ENCODE data around the gene C1GALT1.

C1GALT1 gene

DNA sequence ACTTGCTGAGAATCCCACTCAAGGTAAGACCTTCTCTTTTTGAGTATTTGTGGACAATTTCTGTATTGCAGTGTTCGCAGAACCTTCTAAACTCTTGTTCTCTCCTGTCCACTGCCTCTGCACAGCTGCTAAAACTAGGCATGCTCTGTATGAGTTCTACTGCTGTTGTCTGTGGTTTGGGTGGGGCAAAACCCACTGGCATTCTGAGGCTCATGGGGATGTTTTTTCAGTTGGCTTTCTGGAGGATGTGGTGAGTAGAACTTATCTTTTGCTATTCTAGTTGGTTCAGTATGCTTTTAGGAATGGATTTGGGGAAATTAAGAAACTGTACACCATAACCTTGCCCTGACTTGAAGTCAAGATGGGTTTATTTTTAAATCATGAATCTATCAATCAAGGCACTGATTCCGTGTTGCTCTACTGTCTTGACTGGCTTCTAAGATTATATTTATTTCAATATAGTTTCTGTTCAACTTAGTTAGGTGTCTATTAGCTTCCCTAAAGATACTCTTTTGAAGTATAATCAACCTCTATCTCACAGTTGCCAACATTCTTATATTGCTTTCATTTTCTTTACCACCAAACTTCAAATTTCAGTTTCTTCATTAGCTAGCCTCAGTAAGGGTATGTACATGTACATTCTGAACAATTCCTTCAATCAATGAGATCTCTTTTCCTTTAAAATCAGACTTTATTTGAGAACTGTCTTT is 25.0 kb upstream of the C1GALT1 start:
- Histone ChIP-seq H3K27me3 (ENCODE audit: insufficient read depth, low read length) (no peaks in the 10 kb centered on the region), H3K79me2 (ENCODE audit: insufficient read depth, low read length) (no peaks in the 10 kb centered on the region; the same call in 1 of the 2 replicates), H3K4me3 (ENCODE audit: low read depth, low read length, poor library complexity, severe bottlenecking) (peak overlapping the region; percentile 60), H3K9me2 (ENCODE audit: low read depth, low read length) (no peaks in the 10 kb centered on the region), H3K27ac (ENCODE audit: low read depth, low read length, poor library complexity, severe bottlenecking) (peak overlapping the region; percentile 68), H3F3A (ENCODE audit: insufficient read depth, low read length) (no peaks in the 10 kb centered on the region), H3K4me1 (ENCODE audit: insufficient read depth, low read length, severe bottlenecking) (peaks cover 44% of the 10 kb centered on the region), H3K36me3 (ENCODE audit: insufficient read depth, low read length) (no peaks in the 10 kb centered on the region), H3K4me2 (ENCODE audit: low read length) (peak overlapping the region; percentile 57), H3K9ac (ENCODE audit: low read length) (peak overlapping the region; percentile 59; the same call in 1 of the 2 replicates), H3K9me3 (ENCODE audit: low read length) (no peaks in the 10 kb centered on the region), H2AFZ (ENCODE audit: low read length) (no peak overlapping the region), H4K20me1 (ENCODE audit: insufficient read depth, low read length) (no peaks in the 10 kb centered on the region)
- TF ChIP-seq CTCF (IDR thresholded peaks at IDR 0.05; ENCODE audit: low read length) (no peak), EZH2 (IDR thresholded peaks at IDR 0.05; ENCODE audit: borderline replicate concordance, low read length) (no peak)

DNA sequence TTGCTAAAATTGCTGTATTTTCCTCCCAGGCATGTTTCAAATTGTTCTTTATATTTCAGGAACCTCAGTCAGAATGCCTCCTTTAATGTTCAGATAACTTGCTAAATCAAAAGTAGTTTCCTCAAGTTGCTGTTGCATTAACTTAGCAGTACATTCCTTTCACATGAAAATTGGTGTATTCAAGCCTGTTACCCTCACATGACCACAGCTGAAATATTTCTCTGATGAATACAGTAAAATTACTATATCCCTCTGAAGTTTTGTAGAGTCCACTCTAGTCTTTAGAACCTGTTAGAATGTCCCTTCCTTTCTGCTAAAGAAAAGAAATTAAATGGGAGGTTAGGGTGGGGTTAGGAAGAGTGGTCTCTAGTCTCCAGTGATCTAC is 24.5 kb upstream of the C1GALT1 start:
- Histone ChIP-seq H3K4me2 (ENCODE audit: low read length) (peak overlapping the region; percentile 57), H4K20me1 (ENCODE audit: insufficient read depth, low read length) (no peaks in the 10 kb centered on the region), H3K9ac (ENCODE audit: low read length) (peak overlapping the region; percentile 59; the same call in 1 of the 2 replicates), H3K9me2 (ENCODE audit: low read depth, low read length) (no peaks in the 10 kb centered on the region), H3K4me3 (ENCODE audit: low read depth, low read length, poor library complexity, severe bottlenecking) (peak overlapping the region; percentile 60), H3K4me1 (ENCODE audit: insufficient read depth, low read length, severe bottlenecking) (peaks cover 44% of the 10 kb centered on the region), H3K9me3 (ENCODE audit: low read length) (no peaks in the 10 kb centered on the region), H3K36me3 (ENCODE audit: insufficient read depth, low read length) (no peaks in the 10 kb centered on the region), H3F3A (ENCODE audit: insufficient read depth, low read length) (no peaks in the 10 kb centered on the region), H2AFZ (ENCODE audit: low read length) (0 out of 2 replicates have a peak overlapping the region, but pooled peaks have one; percentile 12), H3K27me3 (ENCODE audit: insufficient read depth, low read length) (no peaks in the 10 kb centered on the region), H3K79me2 (ENCODE audit: insufficient read depth, low read length) (no peaks in the 10 kb centered on the region; the same call in 1 of the 2 replicates), H3K27ac (ENCODE audit: low read depth, low read length, poor library complexity, severe bottlenecking) (peak overlapping the region; percentile 68)
- TF ChIP-seq EZH2 (IDR thresholded peaks at IDR 0.05; ENCODE audit: borderline replicate concordance, low read length): no peak
- no peak for TF ChIP-seq CTCF (IDR thresholded peaks at IDR 0.05; ENCODE audit: low read length)

DNA sequence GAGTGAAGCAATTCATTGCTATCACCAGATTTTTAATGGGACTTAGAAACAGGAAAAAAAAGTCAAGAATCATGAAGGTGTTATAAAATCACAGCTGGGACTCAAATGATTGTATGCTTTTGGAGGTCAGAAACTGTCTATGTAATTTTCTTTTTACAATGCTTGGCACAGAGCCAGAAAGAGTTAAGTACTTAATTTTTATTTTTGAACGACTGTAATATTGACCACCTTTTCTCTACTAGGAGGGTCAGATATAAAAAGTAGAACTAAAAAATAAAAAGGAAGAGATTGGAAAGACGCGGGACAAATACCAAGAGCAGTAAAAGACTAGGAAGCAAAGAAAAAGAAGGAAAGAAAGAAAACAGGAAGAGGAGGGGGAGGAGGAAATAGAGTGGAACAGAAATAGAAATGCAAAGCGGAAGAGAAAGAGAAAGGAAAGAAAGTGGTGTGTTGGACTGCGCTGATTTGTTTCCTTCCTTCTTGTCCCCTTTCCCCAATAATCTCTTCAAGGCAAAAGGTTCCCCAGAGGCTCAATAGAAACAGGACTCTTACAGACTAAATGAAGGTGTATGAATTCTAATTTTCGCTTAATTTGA is 23.2 kb upstream of the C1GALT1 start:
- TF ChIP-seq EZH2 (IDR thresholded peaks at IDR 0.05; ENCODE audit: borderline replicate concordance, low read length): no peak
- TF ChIP-seq CTCF (IDR thresholded peaks at IDR 0.05; ENCODE audit: low read length): no peak
- H3K4me3 ChIP-seq (ENCODE audit: low read depth, low read length, poor library complexity, severe bottlenecking): peak overlapping the region; percentile 56
- no peak overlapping the region for H2AFZ ChIP-seq (ENCODE audit: low read length)

More for the DNA sequence above, 23.2 kb upstream of the C1GALT1 start:
- no peaks in the 10 kb centered on the region for H3F3A ChIP-seq (ENCODE audit: insufficient read depth, low read length)
- no peaks in the 10 kb centered on the region for H3K27me3 ChIP-seq (ENCODE audit: insufficient read depth, low read length)
- peak overlapping the region; percentile 68 for H3K27ac ChIP-seq (ENCODE audit: low read depth, low read length, poor library complexity, severe bottlenecking)
- H4K20me1 ChIP-seq (ENCODE audit: insufficient read depth, low read length): no peaks in the 10 kb centered on the region
- H3K9ac ChIP-seq (ENCODE audit: low read length): peak overlapping the region; percentile 46; the same call in 1 of the 2 replicates
- H3K4me1 ChIP-seq (ENCODE audit: insufficient read depth, low read length, severe bottlenecking): peaks cover 44% of the 10 kb centered on the region
- peak overlapping the region; percentile 48 for H3K4me2 ChIP-seq (ENCODE audit: low read length)
- no peaks in the 10 kb centered on the region for H3K36me3 ChIP-seq (ENCODE audit: insufficient read depth, low read length)
- no peaks in the 10 kb centered on the region for H3K9me2 ChIP-seq (ENCODE audit: low read depth, low read length)
- H3K9me3 ChIP-seq (ENCODE audit: low read length): no peaks in the 10 kb centered on the region
- H3K79me2 ChIP-seq (ENCODE audit: insufficient read depth, low read length): no peaks in the 10 kb centered on the region; the same call in 1 of the 2 replicates

All from OCI-LY1 (cell line).